ENCODE measurements around the gene SLC15A1.

GRCh38 chr13:98761986-98762616 is 9.6 kb upstream of the SLC15A1 start:
- TF ChIP-seq CTCF (IDR thresholded peaks at IDR 0.05) (no peak), POLR2A (IDR thresholded peaks at IDR 0.05; ENCODE audit: low read length) (no peak)

Data from A549 (cell line).